IgD-negative memory B cell (primary cell): ENCODE data around the gene MBD5. TPM values are rescaled to one million over a fixed set of nuclear protein-coding genes. Genes with fewer than 3 reads are reported as not detected.

Experiments
- H3K27ac Mint-ChIP-seq, 3 donors: one replicate each; pipeline ENCODE4 v1.8.0; 2020 to 2022; ENCODE audit warnings: mild to moderate bottlenecking in 3 of 3, mixed read lengths in 3 of 3, moderate library complexity in 1 of 3
- H3K27me3 Mint-ChIP-seq: one replicate; pipeline ENCODE4 v1.8.0; 2021; ENCODE audit warnings: mixed read lengths
- H3K36me3 Mint-ChIP-seq: one replicate; pipeline ENCODE4 v1.8.0; 2020; ENCODE audit warnings: mild to moderate bottlenecking, mixed read lengths
- H3K4me1 Mint-ChIP-seq, 3 donors: one replicate each; pipeline ENCODE4 v1.8.0; 2020 to 2022; ENCODE audit warnings: mixed read lengths in 3 of 3, mild to moderate bottlenecking in 1 of 3
- H3K4me3 Mint-ChIP-seq, 4 donors: one replicate each; pipeline ENCODE4 v1.8.0; 2020 to 2022; ENCODE audit warnings: mild to moderate bottlenecking in 4 of 4, mixed read lengths in 4 of 4, moderate library complexity in 3 of 4
- H3K9me3 Mint-ChIP-seq, 3 donors: one replicate each; pipeline ENCODE4 v1.8.0; 2020 to 2021; ENCODE audit warnings: mixed read lengths in 3 of 3, mild to moderate bottlenecking in 1 of 3
- polyA plus RNA-seq: library from polyadenylated mRNA; unstranded; fragments of 300-500 nt; fragmentation: Illumina TruSeq; gene quantifications from one replicate; pipeline ENCODE4 v1.2.3, GENCODE V29; 2021

The MBD5 gene
- polyA plus RNA-seq, 1 donor from 2014 or later: 6.8 TPM

DNA sequence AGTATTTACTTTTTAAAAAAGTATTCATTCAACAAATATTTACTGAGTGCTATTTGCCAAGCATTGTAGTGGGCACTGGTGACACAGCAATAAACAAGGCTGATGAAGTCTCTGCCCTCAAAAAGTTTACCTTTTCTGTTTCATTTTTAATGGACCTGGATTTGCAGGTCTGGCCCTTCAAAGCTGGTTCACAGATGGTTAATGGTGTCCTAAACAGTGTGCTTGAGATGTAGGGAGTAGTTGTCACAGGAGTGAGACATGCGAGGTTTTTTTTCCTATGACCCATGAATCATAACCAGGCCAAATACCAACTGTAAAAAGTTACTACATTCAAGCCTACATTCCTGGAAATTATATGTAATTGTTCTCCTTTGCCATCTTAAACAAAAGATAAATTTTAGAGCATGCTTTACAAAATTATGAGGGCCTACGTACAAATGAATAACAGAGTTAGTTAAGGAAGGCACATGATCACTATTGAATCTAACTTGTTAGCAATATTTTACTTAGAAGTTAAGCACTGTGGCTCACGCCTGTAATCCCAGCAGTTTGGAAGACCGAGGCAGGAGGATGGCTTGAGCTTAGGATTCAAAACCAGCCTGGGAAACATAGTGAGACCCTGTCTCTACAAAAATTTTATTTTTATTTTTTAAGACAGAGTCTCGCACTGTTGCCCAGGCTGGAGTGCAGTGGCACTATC is 223.9 kb downstream of the MBD5 start:
- Mint-ChIP-seq H3K27ac (no peak overlapping the region), H3K36me3 (peaks cover 22% of the 10 kb centered on the region)

DNA sequence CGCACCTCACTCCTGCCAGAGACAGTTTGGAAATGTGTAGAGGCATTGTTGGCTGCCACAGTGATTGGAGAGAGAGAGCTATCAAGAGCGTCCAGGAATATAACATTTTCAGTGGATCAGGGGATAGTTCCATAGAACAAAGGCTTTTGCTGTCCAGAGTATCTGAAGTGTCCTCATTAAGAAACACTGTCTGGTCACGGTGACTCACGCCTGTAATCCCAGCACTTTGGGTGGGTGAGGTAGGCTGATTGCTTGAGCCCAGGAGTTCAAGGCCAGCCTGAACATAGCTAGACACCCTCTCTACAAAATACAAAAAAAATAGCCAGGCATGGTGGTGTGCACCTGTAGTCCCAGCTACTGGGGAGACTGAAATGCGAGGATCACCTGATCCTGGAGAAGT is 231.1 kb downstream of the MBD5 start:
- Mint-ChIP-seq H3K4me1 (no peaks in the 10 kb centered on the region), H3K27ac (no peak overlapping the region), H3K4me3 (peak overlapping the region in 1 of 4 donors; percentile 28), H3K9me3 (peaks cover 13 to 27% (median 25%) of the 10 kb centered on the region in 3 donors), H3K27me3 (no peaks in the 10 kb centered on the region), H3K36me3 (peaks cover 37% of the 10 kb centered on the region)

More for the DNA sequence above, 223.9 kb downstream of the MBD5 start:
- Mint-ChIP-seq H3K27me3 (no peaks in the 10 kb centered on the region), H3K9me3 (peaks cover 0 to 10% (median 4%) of the 10 kb centered on the region in 3 donors), H3K4me1 (peaks cover 0 to 3% (median 0%) of the 10 kb centered on the region in 3 donors), H3K4me3 (no peak overlapping the region)

DNA sequence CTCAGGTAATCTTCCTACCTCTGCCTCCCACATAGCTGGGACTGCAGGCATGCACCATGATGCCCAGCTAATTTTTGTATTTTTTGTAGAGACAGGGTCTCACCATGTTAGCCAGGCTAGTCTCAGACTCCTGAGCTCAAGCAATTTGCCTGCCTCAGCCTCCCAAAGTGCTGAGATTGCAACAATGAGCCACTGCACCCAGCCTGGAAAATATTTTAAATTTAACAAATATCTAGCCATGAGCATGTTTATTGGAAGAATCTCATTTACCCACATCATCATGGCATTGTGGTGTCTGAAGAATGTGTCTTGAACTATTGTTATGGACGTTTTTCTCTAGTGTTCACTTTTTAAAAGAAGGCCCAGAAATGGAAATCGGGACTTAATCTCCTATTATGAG is 231.8 kb downstream of the MBD5 start:
- H3K27me3 Mint-ChIP-seq: no peaks in the 10 kb centered on the region
- peaks cover 37% of the 10 kb centered on the region for H3K36me3 Mint-ChIP-seq
- H3K4me1 Mint-ChIP-seq: no peaks in the 10 kb centered on the region
- no peak overlapping the region for H3K27ac Mint-ChIP-seq
- H3K4me3 Mint-ChIP-seq: no peak overlapping the region
- peaks cover 13 to 27% (median 25%) of the 10 kb centered on the region in 3 donors for H3K9me3 Mint-ChIP-seq

DNA sequence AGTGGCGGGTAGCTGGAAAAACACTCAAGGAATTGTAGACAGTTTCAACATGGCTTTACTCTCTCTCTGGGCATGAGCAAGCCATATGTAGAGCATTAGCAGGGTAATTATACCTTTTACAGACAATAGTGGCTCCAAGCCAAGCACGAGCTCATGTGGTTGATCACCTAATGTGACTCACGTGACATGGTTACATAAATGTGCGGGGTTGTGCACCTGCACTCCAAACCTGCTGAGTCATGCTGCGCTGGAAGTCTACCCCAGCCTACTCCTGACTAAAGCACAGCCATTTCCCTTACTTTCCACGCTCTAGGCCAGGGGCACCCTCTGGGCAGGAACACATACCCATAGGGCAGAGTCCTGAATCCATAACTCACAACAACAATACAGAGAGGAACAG is 232.8 kb downstream of the MBD5 start:
- Mint-ChIP-seq H3K4me3 (no peak overlapping the region), H3K36me3 (peaks cover 44% of the 10 kb centered on the region), H3K9me3 (peaks cover 13 to 33% (median 25%) of the 10 kb centered on the region in 3 donors), H3K27ac (peak overlapping the region in 1 of 3 donors; percentile 76), H3K27me3 (no peaks in the 10 kb centered on the region), H3K4me1 (no peaks in the 10 kb centered on the region)

DNA sequence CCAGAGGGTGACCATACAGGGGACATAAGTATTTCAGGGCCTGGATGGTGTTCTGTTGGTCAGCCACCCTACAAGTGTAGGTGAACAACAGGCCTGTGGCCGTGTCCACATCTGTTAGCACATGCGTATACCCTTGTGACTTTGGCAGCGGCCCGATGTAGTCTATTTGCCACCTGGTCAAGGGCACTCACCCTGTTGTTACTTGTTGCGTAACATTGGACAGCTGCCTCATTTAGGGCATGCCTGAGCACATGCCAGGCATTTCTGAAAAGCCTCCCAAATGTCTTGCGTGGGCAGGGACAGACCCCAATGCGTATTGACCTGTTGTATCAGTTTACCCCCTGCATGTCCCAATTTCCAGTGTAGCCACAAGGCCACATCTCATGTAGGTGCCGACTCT is 235.0 kb downstream of the MBD5 start:
- H3K27me3 Mint-ChIP-seq: no peaks in the 10 kb centered on the region
- no peak overlapping the region for H3K4me3 Mint-ChIP-seq
- H3K27ac Mint-ChIP-seq: peak overlapping the region in 1 of 3 donors; percentile 19
- peaks cover 18 to 33% (median 29%) of the 10 kb centered on the region in 3 donors for H3K9me3 Mint-ChIP-seq
- H3K36me3 Mint-ChIP-seq: peaks cover 48% of the 10 kb centered on the region
- H3K4me1 Mint-ChIP-seq: no peaks in the 10 kb centered on the region

DNA sequence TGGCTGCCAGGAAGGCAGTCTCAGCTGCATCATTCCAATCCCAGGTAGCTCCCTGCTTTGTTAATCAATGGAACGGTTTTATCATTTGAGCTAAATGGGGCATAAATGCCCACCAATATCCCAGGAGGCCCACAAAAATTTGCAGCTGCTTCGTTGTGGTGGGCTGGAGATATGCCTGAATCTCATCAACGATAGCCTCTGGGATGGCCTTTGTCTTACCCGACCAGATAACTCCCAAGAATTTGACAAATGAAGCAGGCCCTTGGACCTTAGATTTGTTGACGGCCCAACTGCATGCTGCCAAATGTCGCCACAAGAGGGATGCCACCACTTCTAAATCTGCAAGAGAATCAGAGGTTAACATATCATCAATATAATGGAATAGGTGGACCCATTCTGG is 236.4 kb downstream of the MBD5 start:
- no peaks in the 10 kb centered on the region for H3K27me3 Mint-ChIP-seq
- H3K4me1 Mint-ChIP-seq: no peaks in the 10 kb centered on the region
- peaks cover 42% of the 10 kb centered on the region for H3K36me3 Mint-ChIP-seq
- H3K4me3 Mint-ChIP-seq: no peak overlapping the region
- H3K9me3 Mint-ChIP-seq: peaks cover 13 to 28% (median 25%) of the 10 kb centered on the region in 3 donors
- no peak overlapping the region for H3K27ac Mint-ChIP-seq

DNA sequence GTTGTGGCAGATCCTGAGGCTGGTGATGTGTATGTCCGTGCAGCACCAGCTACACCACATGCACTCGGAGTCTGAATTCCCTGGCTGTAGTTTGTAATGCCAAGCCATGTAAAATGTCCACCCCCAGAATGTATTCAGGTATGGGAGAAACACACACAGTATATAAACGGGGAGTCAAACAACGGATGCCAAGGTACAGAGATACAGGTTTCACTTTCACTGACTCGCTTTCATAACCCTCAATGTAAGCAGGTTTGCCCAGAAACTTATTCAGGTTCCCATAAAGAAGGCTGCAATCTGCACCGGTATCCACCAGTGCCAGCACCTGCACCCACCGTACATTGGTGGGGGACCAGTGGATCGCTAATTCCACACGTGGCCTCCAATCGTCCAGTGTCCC is 237.2 kb downstream of the MBD5 start:
- Mint-ChIP-seq H3K4me3 (no peak overlapping the region), H3K4me1 (no peaks in the 10 kb centered on the region), H3K9me3 (peaks cover 13 to 24% (median 19%) of the 10 kb centered on the region in 3 donors), H3K36me3 (peaks cover 38% of the 10 kb centered on the region), H3K27me3 (no peaks in the 10 kb centered on the region), H3K27ac (no peak overlapping the region)

DNA sequence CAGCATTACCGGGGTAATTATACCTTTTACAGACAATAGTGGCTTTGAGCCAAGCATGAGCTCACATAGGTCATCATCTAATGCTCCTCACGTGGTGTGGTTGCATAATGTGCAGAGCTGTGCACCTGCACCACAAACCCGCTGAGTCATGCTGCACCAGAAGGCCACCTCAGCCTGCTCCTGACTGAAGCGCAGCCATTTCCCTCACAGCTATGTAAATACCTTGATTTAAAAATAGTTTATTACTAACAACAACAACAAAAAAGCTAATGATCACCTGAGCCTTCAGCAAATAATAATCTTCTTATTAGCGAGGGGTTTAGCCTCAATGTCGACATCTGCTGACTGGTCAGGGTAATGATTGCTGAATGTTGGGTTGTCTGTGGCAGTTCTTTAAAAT is 238.8 kb downstream of the MBD5 start:
- Mint-ChIP-seq H3K27ac (no peak overlapping the region), H3K27me3 (no peaks in the 10 kb centered on the region), H3K4me3 (no peak overlapping the region), H3K36me3 (peaks cover 26% of the 10 kb centered on the region), H3K9me3 (peaks cover 5 to 12% (median 11%) of the 10 kb centered on the region in 3 donors), H3K4me1 (peaks cover 0 to 2% (median 0%) of the 10 kb centered on the region in 3 donors)

DNA sequence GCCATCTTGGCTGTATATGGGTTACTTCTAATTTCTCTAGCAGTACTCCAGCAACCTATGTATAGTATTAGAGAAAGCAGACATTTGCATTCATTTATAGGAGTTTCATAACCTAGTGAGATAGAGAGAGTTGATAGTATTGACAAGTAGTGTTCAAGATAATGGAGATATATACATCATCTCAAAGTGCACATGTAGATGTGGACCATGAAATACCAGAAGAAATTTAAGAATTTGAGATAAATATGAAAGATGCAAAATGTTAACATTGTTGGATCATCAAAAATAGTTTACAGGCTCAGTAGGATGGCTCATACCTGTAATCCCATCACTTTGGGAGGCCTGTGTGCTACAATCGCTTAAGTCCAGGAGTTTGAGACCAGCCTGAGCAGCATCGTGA is 243.0 kb downstream of the MBD5 start:
- Mint-ChIP-seq H3K4me1 (peaks cover 0 to 2% (median 0%) of the 10 kb centered on the region in 3 donors), H3K36me3 (peaks cover 11% of the 10 kb centered on the region), H3K9me3 (peaks cover 5 to 8% (median 6%) of the 10 kb centered on the region in 3 donors), H3K4me3 (no peak overlapping the region), H3K27me3 (no peaks in the 10 kb centered on the region), H3K27ac (no peak overlapping the region)

DNA sequence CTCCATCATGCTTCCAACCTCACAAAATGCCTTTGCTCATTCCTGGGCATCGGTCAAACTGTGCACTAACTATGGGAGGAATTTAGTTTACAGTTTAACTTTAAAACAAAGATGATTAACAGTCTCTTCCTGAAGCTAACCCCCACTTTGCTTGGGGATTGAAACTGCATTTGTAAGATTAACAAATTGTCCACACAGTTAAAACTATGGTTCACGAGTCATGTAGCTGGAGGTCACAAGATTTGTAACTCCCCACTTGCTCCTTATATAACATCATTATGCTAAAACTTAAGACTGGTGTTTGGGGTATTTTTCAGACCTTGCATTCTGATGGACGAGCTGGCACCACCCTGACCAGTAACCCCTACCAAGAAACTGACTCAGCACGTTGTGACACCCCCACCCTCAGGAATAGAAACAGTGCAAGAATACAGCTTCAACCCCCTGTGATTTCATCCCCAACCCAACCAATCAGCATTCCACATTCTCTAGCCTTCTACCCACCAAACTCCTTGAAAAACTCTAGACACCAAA is 252.3 kb downstream of the MBD5 start:
- Mint-ChIP-seq H3K4me1 (peaks cover 0 to 3% (median 0%) of the 10 kb centered on the region in 3 donors), H3K36me3 (peaks cover 14% of the 10 kb centered on the region)

DNA sequence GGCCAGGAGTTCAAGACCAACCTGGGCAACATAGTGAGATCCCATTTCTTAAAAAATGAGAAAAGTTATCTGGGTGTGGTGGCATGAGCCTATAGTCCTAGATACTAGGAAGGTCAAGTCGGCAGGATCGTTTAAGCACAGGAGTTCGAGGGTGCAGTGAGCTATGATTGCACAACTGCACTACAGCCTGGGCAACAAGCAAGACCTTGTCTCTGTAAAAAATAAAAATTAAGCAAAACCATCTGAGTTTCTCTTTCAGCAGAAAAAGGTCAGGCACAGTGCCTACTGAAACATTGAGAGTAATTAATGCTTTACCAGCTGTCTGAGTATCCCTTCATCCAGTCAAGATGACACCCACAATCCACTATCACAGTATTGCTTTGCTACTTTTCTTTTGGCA is 258.3 kb downstream of the MBD5 start:
- Mint-ChIP-seq H3K36me3 (peaks cover 11% of the 10 kb centered on the region), H3K27me3 (no peaks in the 10 kb centered on the region), H3K9me3 (no peaks in the 10 kb centered on the region), H3K27ac (no peak overlapping the region), H3K4me3 (no peak overlapping the region), H3K4me1 (peaks cover 2 to 7% (median 4%) of the 10 kb centered on the region in 3 donors)

More for the DNA sequence above, 252.3 kb downstream of the MBD5 start:
- Mint-ChIP-seq H3K9me3 (no peaks in the 10 kb centered on the region), H3K27ac (peak overlapping the region in 1 of 3 donors; percentile 70), H3K4me3 (no peak overlapping the region), H3K27me3 (no peaks in the 10 kb centered on the region)

DNA sequence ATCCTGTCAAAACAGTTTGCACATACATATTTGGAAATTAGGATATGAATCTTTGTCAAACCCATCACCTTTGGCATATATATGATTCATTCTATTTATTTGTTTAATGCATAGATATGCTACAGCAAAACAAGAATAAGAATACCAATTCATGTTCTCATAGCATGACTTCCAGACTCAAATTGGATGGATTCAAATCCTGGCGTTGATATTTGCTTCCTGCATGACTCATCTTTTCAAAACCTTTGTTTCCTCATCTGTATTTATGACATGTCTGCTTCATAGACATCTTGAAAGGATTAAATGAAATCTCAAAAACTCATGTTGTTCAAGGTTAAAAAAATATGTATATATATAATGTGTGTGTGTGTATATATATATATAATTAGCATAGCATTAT is 261.3 kb downstream of the MBD5 start:
- H3K36me3 Mint-ChIP-seq: peaks cover 13% of the 10 kb centered on the region
- no peaks in the 10 kb centered on the region for H3K27me3 Mint-ChIP-seq
- H3K4me3 Mint-ChIP-seq: no peak overlapping the region
- peaks cover 2 to 4% (median 4%) of the 10 kb centered on the region in 3 donors for H3K4me1 Mint-ChIP-seq
- no peak overlapping the region for H3K27ac Mint-ChIP-seq
- H3K9me3 Mint-ChIP-seq: peaks cover 0 to 3% (median 0%) of the 10 kb centered on the region in 3 donors

DNA sequence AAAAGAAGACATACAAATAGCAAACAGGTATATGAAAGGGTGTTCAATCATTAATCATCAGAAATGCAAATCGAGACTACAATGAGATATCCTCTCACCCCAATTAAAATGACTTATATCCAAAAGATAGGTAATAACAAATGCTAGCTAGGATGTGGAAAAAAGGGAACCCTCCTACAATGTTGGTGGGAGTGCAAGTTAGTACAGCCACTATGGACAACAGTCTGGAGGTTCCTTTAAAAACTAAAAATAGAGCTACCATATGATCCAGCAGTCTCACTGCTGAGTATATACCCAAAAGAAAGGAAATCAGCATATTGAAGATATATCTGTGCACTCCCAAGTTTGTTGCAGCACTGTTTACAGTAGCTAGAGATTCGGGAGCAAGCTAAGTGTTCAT is 271.5 kb downstream of the MBD5 start:
- Mint-ChIP-seq H3K9me3 (no peaks in the 10 kb centered on the region), H3K4me1 (peaks cover 0 to 2% (median 0%) of the 10 kb centered on the region in 3 donors), H3K27me3 (no peaks in the 10 kb centered on the region), H3K27ac (no peak overlapping the region), H3K4me3 (no peak overlapping the region), H3K36me3 (peaks cover 11% of the 10 kb centered on the region)

DNA sequence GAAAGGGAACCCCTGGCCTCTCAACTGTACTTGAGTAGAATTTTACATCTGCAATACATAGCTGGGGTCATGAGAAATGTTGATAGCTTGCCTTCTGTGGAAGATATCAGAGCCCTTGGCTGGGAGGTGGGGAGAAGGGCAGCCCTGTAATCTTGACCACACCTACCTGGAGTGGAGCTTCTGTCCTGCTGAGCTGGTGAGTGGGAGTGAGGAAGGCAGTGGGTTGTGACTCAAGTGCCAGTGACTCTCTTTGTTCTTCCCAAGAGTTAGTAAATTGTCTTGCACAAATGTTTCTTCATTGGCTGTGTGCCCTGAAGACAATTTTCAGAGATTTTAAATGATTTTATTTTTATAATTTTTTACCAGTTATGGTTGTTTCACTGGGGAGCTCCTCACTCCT is 277.3 kb downstream of the MBD5 start:
- Mint-ChIP-seq H3K36me3 (peaks cover 6% of the 10 kb centered on the region), H3K27me3 (no peaks in the 10 kb centered on the region), H3K4me3 (no peak overlapping the region), H3K27ac (no peak overlapping the region), H3K9me3 (peaks cover 0 to 1% (median 0%) of the 10 kb centered on the region in 3 donors), H3K4me1 (peaks cover 0 to under 1% (median 0%) of the 10 kb centered on the region in 3 donors)

DNA sequence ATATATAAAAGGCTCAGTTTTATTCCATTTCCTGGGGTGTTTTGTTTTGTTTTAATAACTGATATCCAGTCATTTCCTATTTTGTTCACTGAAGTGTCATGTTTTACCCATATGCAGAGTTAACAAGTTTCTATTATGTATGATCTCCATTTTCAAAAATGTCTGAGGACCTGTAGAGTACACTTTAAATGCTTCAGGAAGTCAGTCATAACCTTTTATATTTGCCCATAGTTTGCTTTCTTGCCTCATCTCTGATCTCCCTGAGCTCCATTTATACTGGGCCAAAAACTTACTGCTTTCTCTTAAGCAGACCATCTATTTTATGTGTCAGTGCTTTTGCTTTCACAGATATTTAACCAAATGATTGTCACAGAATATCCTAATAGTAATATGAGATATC is 278.7 kb downstream of the MBD5 start:
- H3K4me3 Mint-ChIP-seq: no peak overlapping the region
- peaks cover 0 to 1% (median 0%) of the 10 kb centered on the region in 3 donors for H3K4me1 Mint-ChIP-seq

DNA sequence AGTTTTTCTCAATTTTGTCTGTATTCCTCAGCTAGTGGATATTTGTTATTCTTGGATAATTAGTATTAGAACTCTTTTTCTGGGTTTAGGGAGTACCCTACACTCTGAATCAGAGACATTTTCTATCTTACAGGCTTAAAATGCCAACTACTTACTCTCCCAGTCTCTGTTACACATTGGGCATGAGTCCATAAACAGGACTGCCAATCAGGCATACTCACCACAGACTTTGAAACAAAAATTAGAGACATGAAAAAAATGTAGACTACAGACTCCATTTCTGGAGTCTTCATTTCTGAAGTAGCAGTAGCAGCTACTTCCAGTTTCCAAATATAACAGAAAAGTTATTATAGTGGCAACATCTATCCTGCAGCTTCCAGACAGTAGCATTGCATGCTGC is 279.7 kb downstream of the MBD5 start:
- Mint-ChIP-seq H3K27ac (no peak overlapping the region), H3K36me3 (peaks cover 8% of the 10 kb centered on the region), H3K27me3 (no peaks in the 10 kb centered on the region), H3K4me3 (no peak overlapping the region), H3K9me3 (peaks cover 0 to 1% (median 0%) of the 10 kb centered on the region in 3 donors), H3K4me1 (peaks cover 0 to 1% (median 0%) of the 10 kb centered on the region in 3 donors)

More for the DNA sequence above, 278.7 kb downstream of the MBD5 start:
- Mint-ChIP-seq H3K27me3 (no peaks in the 10 kb centered on the region), H3K36me3 (peaks cover 8% of the 10 kb centered on the region), H3K27ac (no peak overlapping the region), H3K9me3 (peaks cover 0 to 1% (median 0%) of the 10 kb centered on the region in 3 donors)
